Coronary artery (tissue), 2 donors: ENCODE data around the gene CALCA.
"Not testable (repeated sequence)": the region's sequence is repeated elsewhere in the genome, so short reads cannot be mapped to it uniquely, and the experiment has no call there.

Source experiments
- DNase-seq: peaks from one replicate; pipeline ENCODE4 v3.0.0-alpha.2; 2017; ENCODE audit warnings: low spot score
- H3K27ac ChIP-seq, 2 donors: fragments of 200-600 bp; sonication (generic); one replicate each; pipeline ENCODE4 v1.5.1; 2016 to 2019
- H3K4me3 ChIP-seq: fragments of 200-600 bp; sonication (generic); 2 replicates; pipeline ENCODE4 v1.5.1; 2016; ENCODE audit warnings: mild to moderate bottlenecking, moderate library complexity
- CTCF ChIP-seq: fragments of 200-600 bp; sonication (generic); IDR thresholded peaks from one replicate; pipeline ENCODE4 v1.5.1; 2019; ENCODE audit warnings: antibody characterized with exemption

CALCA gene

GRCh38 chr11:14971865-14972580 is at the start of gene CALCA:
Gene CALCA (minus strand): TSS chr11:14972351. CDS start chr11:14971192, 1,159 bp downstream.
- no peak for TF ChIP-seq CTCF
- no peak for DNase-seq
- Histone ChIP-seq H3K4me3 (peak within 1 kb of the TSS; percentile 58), H3K27ac (no peak within 1 kb of the TSS)

DNA sequence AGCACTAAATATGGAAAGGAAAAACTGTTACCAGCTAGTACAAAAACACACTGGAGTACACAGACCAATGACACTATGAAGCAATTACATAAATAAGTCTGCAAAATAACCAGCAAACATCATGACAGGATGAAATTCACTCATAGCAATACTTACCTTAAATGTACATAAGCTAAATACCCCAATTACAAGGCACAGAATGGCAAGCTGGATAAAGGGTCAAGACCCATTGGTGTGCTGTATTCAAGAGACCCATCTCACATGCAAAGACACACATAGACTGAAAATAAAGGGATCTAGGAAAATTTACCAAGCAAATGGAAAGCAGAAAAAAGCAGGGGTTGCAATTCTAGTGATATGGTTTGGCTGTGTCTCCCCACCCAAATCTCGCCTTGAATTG is 44.0 kb upstream of the CALCA start:
- no peak overlapping the region for H3K27ac ChIP-seq
- no peak overlapping the region for H3K4me3 ChIP-seq
- DNase-seq: no peak
- no peak for TF ChIP-seq CTCF

DNA sequence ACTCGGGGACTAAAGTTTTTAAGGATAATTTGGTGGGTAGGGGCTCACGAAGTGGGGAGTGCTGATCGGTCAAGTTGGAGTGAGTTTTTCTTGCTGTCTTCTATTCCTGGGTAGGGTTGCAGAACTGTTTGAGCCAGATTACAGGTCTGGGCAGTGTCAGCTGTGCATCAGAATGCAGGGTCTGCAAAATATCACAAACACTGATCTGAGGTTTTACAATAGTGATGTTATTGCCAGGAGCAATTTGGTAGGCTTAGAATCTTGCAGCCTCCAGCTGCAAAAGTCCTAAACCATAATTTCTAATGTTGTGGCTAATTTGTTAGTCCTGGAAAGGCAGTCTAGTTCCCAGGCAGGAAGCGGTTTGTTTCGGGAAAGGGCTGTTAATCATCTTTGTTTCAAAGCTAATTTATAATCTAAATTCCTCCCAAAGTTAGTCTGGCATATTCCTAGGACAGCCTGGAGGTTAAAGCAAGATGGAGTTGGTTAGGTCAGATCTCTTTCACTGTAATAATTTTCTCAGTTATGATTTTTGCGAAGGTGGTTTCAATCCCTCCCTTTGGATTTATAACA is 39.7 kb upstream of the CALCA start:
- DNase-seq: no peak
- Histone ChIP-seq H3K27ac (no peak overlapping the region), H3K4me3 (no peak overlapping the region)
- TF ChIP-seq CTCF: no peak

GRCh38 chr11:15010865-15011264 is 38.7 kb upstream of the CALCA start:
- TF ChIP-seq CTCF: no peak
- H3K4me3 ChIP-seq: no peak overlapping the region
- DNase-seq: no peak
- no peak overlapping the region for H3K27ac ChIP-seq

GRCh38 chr11:15006139-15006759 is 34.1 kb upstream of the CALCA start:
- Histone ChIP-seq H3K27ac (no peak overlapping the region), H3K4me3 (no peak overlapping the region)
- DNase-seq: no peak
- no peak for TF ChIP-seq CTCF

GRCh38 chr11:14988133-14988532 is 16.0 kb upstream of the CALCA start:
- H3K4me3 ChIP-seq, DNase-seq, H3K27ac ChIP-seq: not testable (repeated sequence)

- no peak for TF ChIP-seq CTCF
- no peak overlapping the region for H3K4me3 ChIP-seq
- DNase-seq: no peak
- no peak overlapping the region for H3K27ac ChIP-seq
Observed at GRCh38 chr11:14981507-14981906, 9.4 kb upstream of the CALCA start.
